H1 (cell line): ENCODE data around the gene FGD6. TPM values are rescaled to one million over a fixed set of nuclear protein-coding genes. Genes with fewer than 3 reads are reported as not detected.
A peak's percentile ranks its signal among the peaks of the same experiment; 100 is the strongest.

Source experiments
- CTCF ChIA-PET: fragments of 300-600 bp; sonication (Branson Sonifier 250); formaldehyde crosslinking; loops from one replicate; lab custom pipeline; 2021; ENCODE audit not compliant: partially characterized antibody; lab: Charles Lee
- POLR2A ChIA-PET: fragments of 300-600 bp; sonication (Branson Sonifier 250); formaldehyde crosslinking; loops from one replicate; lab custom pipeline; 2021; ENCODE audit warnings: inconsistent platforms; ENCODE audit not compliant: partially characterized antibody; lab: Charles Lee
- DNase-seq, 2 experiments: peaks; one replicate each; pipeline versions ENCODE4 v3.0.0 to v3.0.0-alpha.2; 2010 to 2022; ENCODE audit warnings: low spot score in 2 of 2, low read depth in 1 of 2, mixed read lengths in 1 of 2
- FAIRE-seq: peaks from 2 replicates; lab custom pipeline; 2011; peaks lifted over from hg19 to GRCh38; lab: Jason Lieb, UNC
- H2AFZ ChIP-seq: 2 replicates; pipeline ENCODE4 v1.8.1; 2012; ENCODE audit warnings: low read length, inconsistent platforms
- H2AK5ac ChIP-seq: 2 replicates; pipeline ENCODE4 v1.6.1; 2013; ENCODE audit warnings: low read depth, low read length
- H2BK120ac ChIP-seq: replicated peaks from 2 replicates; pipeline ENCODE3; 2013; ENCODE audit warnings: low read depth, low read length, inconsistent platforms
- H2BK12ac ChIP-seq: 2 replicates; pipeline ENCODE4 v1.6.1; 2013; ENCODE audit warnings: low read depth, low read length
- H2BK15ac ChIP-seq: 2 replicates; pipeline ENCODE4 v1.6.1; 2013; ENCODE audit warnings: low read length
- H2BK20ac ChIP-seq: 2 replicates; pipeline ENCODE4 v1.6.1; 2013; ENCODE audit warnings: low read length
- H2BK5ac ChIP-seq: 2 replicates; pipeline ENCODE4 v1.6.1; 2013; ENCODE audit warnings: low read depth, low read length
- H3K14ac ChIP-seq: 2 replicates; pipeline ENCODE4 v1.6.1; 2013; ENCODE audit warnings: inconsistent platforms; ENCODE audit not compliant: insufficient read length
- H3K18ac ChIP-seq: 2 replicates; pipeline ENCODE4 v1.6.1; 2013; ENCODE audit warnings: low read length; ENCODE audit errors: extremely low read depth
- H3K23ac ChIP-seq: 2 replicates; pipeline ENCODE4 v1.6.1; 2013; ENCODE audit warnings: inconsistent platforms; ENCODE audit not compliant: insufficient read length
- H3K23me2 ChIP-seq: 2 replicates; pipeline ENCODE4 v1.6.1; 2013; ENCODE audit warnings: low read depth, low read length
- H3K27ac ChIP-seq: 2 replicates; pipeline ENCODE4 v1.6.1; 2011; ENCODE audit warnings: low read depth, low read length, inconsistent platforms
- H3K27me3 ChIP-seq, 4 experiments: replicated peaks in 1 of 4; 1 replicate in 1 of 4; 2 replicates in 3 of 4; pipeline versions ENCODE4 v1.6.1 to v1.8.1; 2011 to 2013; ENCODE audit warnings: low read length in 3 of 4, mild to moderate bottlenecking in 3 of 4, inconsistent platforms in 2 of 4, mixed read lengths in 2 of 4, moderate library complexity in 1 of 4; ENCODE audit not compliant: control insufficient read depth in 3 of 4, insufficient read depth in 3 of 4; ENCODE audit errors: extremely low read depth in 1 of 4
- H3K36me3 ChIP-seq, 4 experiments: 2 replicates each; pipeline versions ENCODE4 v1.6.1 to v1.8.1; 2011 to 2013; ENCODE audit warnings: mild to moderate bottlenecking in 4 of 4, low read length in 3 of 4, moderate library complexity in 2 of 4, control low read depth in 1 of 4, inconsistent platforms in 1 of 4; ENCODE audit not compliant: insufficient read depth in 4 of 4, control insufficient read depth in 2 of 4
- H3K4ac ChIP-seq: replicated peaks from 2 replicates; pipeline ENCODE3; 2013; ENCODE audit warnings: low read length, low read depth, mixed read lengths, inconsistent platforms; ENCODE audit not compliant: insufficient read length
- H3K4me1 ChIP-seq, 4 experiments: replicated peaks in 1 of 4; 1 replicate in 1 of 4; 2 replicates in 3 of 4; pipeline versions ENCODE4 v1.6.1 to v1.8.1; 2011 to 2013; ENCODE audit warnings: low read length in 3 of 4, inconsistent platforms in 2 of 4, mixed read lengths in 1 of 4; ENCODE audit not compliant: insufficient read depth in 4 of 4, control insufficient read depth in 3 of 4
- H3K4me2 ChIP-seq, 2 experiments: 2 replicates each; pipeline versions ENCODE4 v1.6.1 to v1.8.1; 2011 to 2013; ENCODE audit warnings: low read depth in 2 of 2, low read length in 2 of 2, control low read depth in 1 of 2, inconsistent platforms in 1 of 2, mild to moderate bottlenecking in 1 of 2; ENCODE audit not compliant: insufficient read depth in 1 of 2
- H3K4me3 ChIP-seq, 4 experiments: fragments of 200-600, 300-600 bp in 1 of 4; sonication (generic), shearing (Covaris generic), sonication (Bioruptor Twin) in 1 of 4; 2 replicates each; pipeline versions ENCODE4 v1.5.1 to v1.8.1; 2011 to 2016; ENCODE audit warnings: low read length in 4 of 4, low read depth in 3 of 4, control low read depth in 2 of 4, inconsistent platforms in 2 of 4, mild to moderate bottlenecking in 2 of 4, mixed read lengths in 1 of 4, moderate library complexity in 1 of 4; ENCODE audit not compliant: insufficient read depth in 2 of 4; ENCODE audit errors: extremely low read depth in 1 of 4
- H3K56ac ChIP-seq: replicated peaks from 2 replicates; pipeline ENCODE3; 2013; ENCODE audit warnings: low read depth, mild to moderate bottlenecking, mixed read lengths, low read length, inconsistent platforms; ENCODE audit not compliant: insufficient read length
- H3K79me1 ChIP-seq: 2 replicates; pipeline ENCODE4 v1.6.1; 2013; ENCODE audit warnings: low read depth, low read length, control low read depth
- H3K79me2 ChIP-seq, 2 experiments: 2 replicates each; pipeline versions ENCODE4 v1.6.1 to v1.8.1; 2012 to 2013; ENCODE audit warnings: low read length in 2 of 2, mild to moderate bottlenecking in 2 of 2, inconsistent platforms in 1 of 2; ENCODE audit not compliant: insufficient read depth in 2 of 2, control insufficient read depth in 1 of 2
- H3K9ac ChIP-seq, 4 experiments: replicated peaks in 1 of 4; 1 replicate in 1 of 4; 2 replicates in 3 of 4; pipeline versions ENCODE4 v1.6.1 to v1.8.1; 2011 to 2013; ENCODE audit warnings: low read depth in 3 of 4, low read length in 3 of 4, control low read depth in 2 of 4, mild to moderate bottlenecking in 2 of 4, moderate library complexity in 2 of 4, inconsistent platforms in 1 of 4; ENCODE audit errors: extremely low read depth in 1 of 4
- H3K9me3 ChIP-seq, 2 experiments: 2 replicates each; pipeline versions ENCODE4 v1.6.1 to v1.8.1; 2012 to 2013; ENCODE audit warnings: mild to moderate bottlenecking in 2 of 2, moderate library complexity in 2 of 2, control low read depth in 1 of 2, inconsistent platforms in 1 of 2, low read depth in 1 of 2, low read length in 1 of 2, mixed read lengths in 1 of 2; ENCODE audit not compliant: insufficient read depth in 2 of 2
- H4K20me1 ChIP-seq, 2 experiments: replicated peaks in 1 of 2; 2 replicates each; pipeline versions ENCODE3 to v1.8.1; 2011 to 2013; ENCODE audit warnings: inconsistent platforms in 2 of 2, low read length in 2 of 2, mild to moderate bottlenecking in 1 of 2; ENCODE audit not compliant: insufficient read depth in 2 of 2, control insufficient read depth in 1 of 2
- H4K5ac ChIP-seq: 2 replicates; pipeline ENCODE4 v1.6.1; 2013; ENCODE audit warnings: low read length, low read depth, mixed read lengths, inconsistent platforms; ENCODE audit not compliant: insufficient read length
- H4K8ac ChIP-seq: 2 replicates; pipeline ENCODE4 v1.8.0; 2013; ENCODE audit warnings: mild to moderate bottlenecking, moderate library complexity, low read length, inconsistent platforms; ENCODE audit not compliant: insufficient read depth; ENCODE audit errors: extremely low read depth
- H4K91ac ChIP-seq: replicated peaks from 2 replicates; pipeline ENCODE3; 2013; ENCODE audit warnings: low read length, mixed read lengths, inconsistent platforms; ENCODE audit not compliant: insufficient read length
- BCL11A ChIP-seq, 2 experiments: IDR thresholded peaks; one replicate each; pipeline ENCODE4 v1.6.1; 2011; ENCODE audit warnings: low read depth in 2 of 2, low read length in 2 of 2, mild to moderate bottlenecking in 2 of 2
- CHD2 ChIP-seq: IDR thresholded peaks from 2 replicates; pipeline ENCODE4 v1.6.1; 2012; ENCODE audit warnings: low read length, improper control_type of control experiment
- TAF7 ChIP-seq: optimal IDR thresholded peaks from 2 replicates; pipeline ENCODE3; 2011; ENCODE audit warnings: low read depth, mild to moderate bottlenecking, inconsistent platforms, low read length, moderate library complexity, borderline replicate concordance
- WGBS, 2 experiments: shearing (Covaris generic) in 1 of 2; methylation state at CpG; one replicate each; pipeline versions ENCODE4 v1.1.6 to v1.1.7; 2013 to 2015; ENCODE audit warnings: low lambda C conversion rate in 2 of 2, mixed read lengths in 2 of 2, inconsistent platforms in 1 of 2, low coverage in 1 of 2, missing lambda C conversion rate in 1 of 2; ENCODE audit not compliant: insufficient replicate concordance in 2 of 2, insufficient coverage in 1 of 2, insufficient read length in 1 of 2; ENCODE audit errors: extremely low coverage in 1 of 2, missing lambda C conversion rate in 1 of 2; 5-methylcytosine and 5-hydroxymethylcytosine counted together
- polyA plus RNA-seq, 7 experiments: library from polyadenylated mRNA; depleted of rRNA in 3 of 7; stranded (reverse) in 5 of 7; unstranded in 2 of 7; fragments of >200 nt in 5 of 7; fragments of 200-250 nt in 2 of 7; gene quantifications; 1 replicate in 5 of 7; 2 replicates in 1 of 7; 4 replicates in 1 of 7; pipeline versions ENCODE4 v1.2.1 to v1.2.3, GENCODE V29; 2011 to 2013; ENCODE audit warnings: missing spikeins in 2 of 7, mixed read lengths in 2 of 7
- total RNA-seq: library from RNA; stranded (reverse); fragmentation: NEBNext Ultra II Directional; extraction: Animal tissue kit (Norgen Biotek cat#: 25700); gene quantifications from 2 replicates; pipeline ENCODE4 v1.2.1, GENCODE V29; 2021

The FGD6 gene
- total and polyA plus RNA-seq, 2 of the 8 experiments (the other 6 are each of a cell fraction or from before 2014, with no cell fraction given): 12.2 to 24.3 TPM

GRCh38 chr12:95146769-95147168 lies 70.5 kb downstream of the FGD6 start:
- no peak overlapping the region for H2AK5ac ChIP-seq
- TF ChIP-seq CHD2 (no peak), BCL11A (IDR thresholded peaks at IDR 0.05; ENCODE audit: low read depth in 2 of 2, low read length in 2 of 2) (no peak), TAF7 (no peak)
- H3K4ac ChIP-seq: no peak overlapping the region
- no peak overlapping the region for H3K27ac ChIP-seq
- FAIRE-seq (no peak), DNase-seq (no peak)
- H4K20me1 ChIP-seq: no peaks in the 10 kb centered on the region
- 100% methylated on average over 1 of the region's 1 CpG; no CpG with 5 or more reads in 1 of the 2 experiments for WGBS, 2 experiments
- H3K36me3 ChIP-seq: peaks cover 0 to 5% (median 2%) of the 10 kb centered on the region in 4 experiments; a peak in 3 of 8 replicates
- no peaks in the 10 kb centered on the region for H3K79me1 ChIP-seq
- no peaks in the 10 kb centered on the region for H3K9me3 ChIP-seq
- no peak overlapping the region for H2BK15ac ChIP-seq
- H3K56ac ChIP-seq: no peak overlapping the region
- POLR2A ChIA-PET: interaction anchor here (1.0 to 1.7 kb wide), 2 partner anchors 71 to 74 kb away, joined by 4 read pairs; partner anchors contain the start of genes FGD6 and VEZT
- H2BK5ac ChIP-seq: no peak overlapping the region
- no peak overlapping the region for H3K4me3 ChIP-seq
- CTCF ChIA-PET: interaction anchor here (1.4 to 4.1 kb wide), 3 partner anchors 17 to 30 kb away, joined by 4 to 16 read pairs (median 6); no protein-coding TSS in a partner anchor
- H3K9ac ChIP-seq: no peak overlapping the region
- peak overlapping the region; percentile 25 for H4K91ac ChIP-seq
- no peaks in the 10 kb centered on the region for H3K23me2 ChIP-seq
- no peak overlapping the region for H2BK120ac ChIP-seq
- no peak overlapping the region for H3K14ac ChIP-seq
- H3K27me3 ChIP-seq: no peaks in the 10 kb centered on the region
- H2BK20ac ChIP-seq: no peak overlapping the region
- H3K18ac ChIP-seq: no peak overlapping the region
- no peak overlapping the region for H3K4me2 ChIP-seq
- H3K23ac ChIP-seq: no peak overlapping the region
- H2BK12ac ChIP-seq: no peak overlapping the region
- H3K4me1 ChIP-seq: peaks cover 0 to 9% (median 8%) of the 10 kb centered on the region in 4 experiments; a peak in 3 of 7 replicates
- no peak overlapping the region for H2AFZ ChIP-seq
- H4K5ac ChIP-seq: peak overlapping the region; percentile 10
- no peak overlapping the region for H4K8ac ChIP-seq
- H3K79me2 ChIP-seq: no peaks in the 10 kb centered on the region
